Loucy (cell line): ENCODE measurements around the gene GTF2F2.

ENCODE experiments used
- H2AFZ ChIP-seq: fragments of 200-600 bp; sonication (generic); 2 replicates; pipeline ENCODE4 v1.6.0; 2016; ENCODE audit warnings: antibody characterized with exemption, mild to moderate bottlenecking, low read length, moderate library complexity
- H3F3A ChIP-seq: fragments of 200-600 bp; 2 replicates; pipeline ENCODE4 v1.6.0; 2016; ENCODE audit warnings: antibody characterized with exemption, low read depth, mild to moderate bottlenecking
- H3K27me3 ChIP-seq: fragments of 200-600 bp; sonication (generic); 2 replicates; pipeline ENCODE4 v1.6.1; 2014; ENCODE audit warnings: low read length, mild to moderate bottlenecking; ENCODE audit not compliant: insufficient read depth, poor library complexity, severe bottlenecking
- H3K36me3 ChIP-seq: fragments of 200-600 bp; sonication (generic); 2 replicates; pipeline ENCODE4 v1.6.1; 2016; ENCODE audit warnings: low read length; ENCODE audit not compliant: insufficient read depth
- H3K4me1 ChIP-seq: fragments of 200-600 bp; sonication (generic); 2 replicates; pipeline ENCODE4 v1.5.1; 2014; ENCODE audit warnings: low read length, mild to moderate bottlenecking; ENCODE audit not compliant: insufficient read depth, poor library complexity, severe bottlenecking
- H3K4me2 ChIP-seq: fragments of 200-600 bp; sonication (generic); 2 replicates; pipeline ENCODE4 v1.6.0; 2014; ENCODE audit warnings: antibody characterized with exemption, low read length, low read depth, mild to moderate bottlenecking; ENCODE audit not compliant: poor library complexity, severe bottlenecking
- H3K4me3 ChIP-seq: fragments of 200-600 bp; sonication (generic); 2 replicates; pipeline ENCODE4 v1.5.1; 2014; ENCODE audit warnings: low read length, mild to moderate bottlenecking, mixed read lengths; ENCODE audit not compliant: poor library complexity, severe bottlenecking
- H3K79me2 ChIP-seq: fragments of 200-600 bp; sonication (generic); 2 replicates; pipeline ENCODE4 v1.6.1; 2014; ENCODE audit warnings: low read length; ENCODE audit not compliant: insufficient read depth
- H3K9ac ChIP-seq: fragments of 200-600 bp; sonication (generic); 2 replicates; pipeline ENCODE4 v1.6.0; 2014; ENCODE audit warnings: mild to moderate bottlenecking, low read depth, low read length, moderate library complexity; ENCODE audit not compliant: poor library complexity, severe bottlenecking
- H3K9me2 ChIP-seq: fragments of 200-600 bp; sonication (generic); replicated peaks from 2 replicates; pipeline ENCODE4 v1.6.1; 2016; ENCODE audit warnings: low read depth, low read length, mixed read lengths
- H3K9me3 ChIP-seq: fragments of 200-600 bp; sonication (generic); 2 replicates; pipeline ENCODE4 v1.6.1; 2014; ENCODE audit warnings: mild to moderate bottlenecking, antibody characterized with exemption, low read length, low read depth; ENCODE audit not compliant: insufficient read depth
- H4K20me1 ChIP-seq: fragments of 200-600 bp; sonication (generic); 2 replicates; pipeline ENCODE4 v1.6.0; 2014; ENCODE audit warnings: antibody characterized with exemption, low read length, mild to moderate bottlenecking; ENCODE audit not compliant: insufficient read depth, poor library complexity, severe bottlenecking
- EZH2phosphoT487 ChIP-seq: fragments of 200-600 bp; IDR thresholded peaks from 2 replicates; pipeline ENCODE4 v1.6.1; 2018; ENCODE audit warnings: antibody characterized with exemption, mild to moderate bottlenecking, moderate library complexity, borderline replicate concordance
- TF ChIP-seq, protein P1 (sequence below): fragments of 200-600 bp; sonication (generic); conservative IDR thresholded peaks from 2 replicates; pipeline ENCODE4 v1.5.1; 2014; ENCODE audit warnings: mild to moderate bottlenecking, antibody characterized with exemption, low read length

GTF2F2 gene

DNA sequence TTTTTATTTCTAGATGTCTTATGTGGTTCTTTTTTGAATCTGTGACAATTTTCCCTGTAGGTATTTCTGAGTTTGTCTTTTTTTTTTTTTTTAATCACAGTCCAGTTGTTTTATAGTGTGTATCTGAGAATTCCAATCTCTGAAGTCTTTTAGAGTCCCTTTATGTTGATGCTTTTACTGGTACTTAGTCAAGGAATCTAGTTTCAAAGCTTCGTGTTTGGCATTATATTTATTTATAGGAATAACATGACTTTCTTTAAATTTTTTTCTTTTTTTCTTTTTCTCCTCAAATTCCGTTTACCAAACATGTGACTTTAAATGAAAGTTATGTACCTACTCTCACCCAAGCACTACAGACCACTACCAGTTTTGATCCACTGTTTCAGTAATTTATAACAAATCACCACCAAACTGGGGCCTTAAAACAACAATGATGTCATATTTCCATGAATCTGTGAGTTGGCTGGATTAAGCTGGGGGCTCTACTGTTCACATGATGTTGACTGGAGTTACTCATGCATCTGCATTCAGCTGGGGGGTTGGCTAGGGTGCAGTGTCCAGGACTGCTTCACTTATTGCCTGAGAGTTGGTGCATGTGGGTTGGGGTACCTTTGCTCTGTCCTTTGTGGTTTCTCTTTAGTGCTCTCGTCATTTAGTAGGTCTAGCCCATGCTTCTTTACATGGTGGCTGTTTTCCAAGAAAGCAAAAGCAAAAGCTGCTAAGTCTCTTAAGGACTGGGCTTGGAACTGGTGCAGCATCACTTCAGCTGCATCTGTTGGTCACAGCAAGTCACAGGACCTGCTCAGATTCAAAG is 58.2 kb downstream of the GTF2F2 start:
- TF ChIP-seq, protein P1, sequence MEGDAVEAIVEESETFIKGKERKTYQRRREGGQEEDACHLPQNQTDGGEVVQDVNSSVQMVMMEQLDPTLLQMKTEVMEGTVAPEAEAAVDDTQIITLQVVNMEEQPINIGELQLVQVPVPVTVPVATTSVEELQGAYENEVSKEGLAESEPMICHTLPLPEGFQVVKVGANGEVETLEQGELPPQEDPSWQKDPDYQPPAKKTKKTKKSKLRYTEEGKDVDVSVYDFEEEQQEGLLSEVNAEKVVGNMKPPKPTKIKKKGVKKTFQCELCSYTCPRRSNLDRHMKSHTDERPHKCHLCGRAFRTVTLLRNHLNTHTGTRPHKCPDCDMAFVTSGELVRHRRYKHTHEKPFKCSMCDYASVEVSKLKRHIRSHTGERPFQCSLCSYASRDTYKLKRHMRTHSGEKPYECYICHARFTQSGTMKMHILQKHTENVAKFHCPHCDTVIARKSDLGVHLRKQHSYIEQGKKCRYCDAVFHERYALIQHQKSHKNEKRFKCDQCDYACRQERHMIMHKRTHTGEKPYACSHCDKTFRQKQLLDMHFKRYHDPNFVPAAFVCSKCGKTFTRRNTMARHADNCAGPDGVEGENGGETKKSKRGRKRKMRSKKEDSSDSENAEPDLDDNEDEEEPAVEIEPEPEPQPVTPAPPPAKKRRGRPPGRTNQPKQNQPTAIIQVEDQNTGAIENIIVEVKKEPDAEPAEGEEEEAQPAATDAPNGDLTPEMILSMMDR: no peak
- no peak for TF ChIP-seq EZH2phosphoT487
- Histone ChIP-seq H3K4me2 (no peak overlapping the region), H4K20me1 (no peaks in the 10 kb centered on the region), H3K79me2 (peaks cover 9% of the 10 kb centered on the region), H3K9me3 (no peaks in the 10 kb centered on the region), H3K4me1 (peaks cover 23% of the 10 kb centered on the region), H3K27me3 (no peaks in the 10 kb centered on the region), H2AFZ (no peak overlapping the region), H3K9me2 (no peaks in the 10 kb centered on the region), H3F3A (no peaks in the 10 kb centered on the region), H3K36me3 (peaks cover 5% of the 10 kb centered on the region; the same call in 1 of the 2 replicates), H3K9ac (no peak overlapping the region), H3K4me3 (no peak overlapping the region)

DNA sequence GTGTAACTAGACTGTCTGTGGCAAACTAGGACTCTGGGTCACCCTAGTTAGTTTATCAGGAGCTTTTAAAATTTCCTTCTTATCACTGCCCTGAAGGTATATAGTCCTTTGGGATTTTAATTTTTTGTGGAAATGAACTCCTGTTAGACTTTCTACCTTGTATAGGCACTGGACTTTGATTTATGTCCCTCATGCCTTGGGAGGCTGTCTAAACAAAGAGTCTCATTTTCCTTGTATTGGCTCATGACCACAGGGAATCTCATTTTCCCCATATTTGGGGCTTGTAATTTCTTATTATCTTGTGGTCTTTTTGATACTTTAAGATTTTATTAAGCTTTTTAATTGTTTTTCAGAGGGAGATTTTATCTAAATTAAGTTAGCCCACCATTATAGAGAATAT is 59.1 kb downstream of the GTF2F2 start:
- peaks cover 9% of the 10 kb centered on the region for H3K79me2 ChIP-seq
- TF ChIP-seq, protein P1: no peak
- no peak for TF ChIP-seq EZH2phosphoT487
- H3K4me2 ChIP-seq: no peak overlapping the region
- H3K27me3 ChIP-seq: no peaks in the 10 kb centered on the region
- peaks cover 8% of the 10 kb centered on the region; the same call in 1 of the 2 replicates for H3K36me3 ChIP-seq
- H3K4me3 ChIP-seq: no peak overlapping the region
- no peaks in the 10 kb centered on the region; the same call in 1 of the 2 replicates for H3F3A ChIP-seq
- H3K9ac ChIP-seq: no peak overlapping the region
- no peak overlapping the region for H2AFZ ChIP-seq
- H3K9me3 ChIP-seq: no peaks in the 10 kb centered on the region
- peaks cover 25% of the 10 kb centered on the region for H3K4me1 ChIP-seq
- no peaks in the 10 kb centered on the region for H3K9me2 ChIP-seq
- H4K20me1 ChIP-seq: no peaks in the 10 kb centered on the region

DNA sequence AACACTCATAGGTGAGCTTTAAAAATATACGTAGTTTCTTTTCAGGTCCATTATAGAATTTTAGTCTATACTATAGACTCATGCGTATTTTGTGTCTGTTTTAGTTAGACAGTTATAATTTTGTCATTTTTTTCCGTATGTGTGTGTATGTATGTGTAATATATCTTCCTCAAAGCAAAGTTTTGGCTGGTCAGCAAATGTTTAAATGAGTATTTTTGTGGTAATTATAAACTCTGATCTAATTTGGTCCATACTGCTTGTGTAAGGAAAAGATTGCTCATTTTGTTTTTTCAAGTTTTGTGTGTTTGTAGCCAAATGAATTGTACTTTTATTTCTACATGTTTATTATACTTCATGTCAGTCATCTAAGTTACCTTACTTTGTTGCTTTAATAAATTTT is 60.0 kb downstream of the GTF2F2 start:
- Histone ChIP-seq H3K9ac (no peak overlapping the region), H4K20me1 (no peaks in the 10 kb centered on the region), H3K36me3 (peaks cover 2% of the 10 kb centered on the region; the same call in 1 of the 2 replicates), H3K4me1 (peaks cover 33% of the 10 kb centered on the region), H2AFZ (no peak overlapping the region), H3K79me2 (peaks cover 9% of the 10 kb centered on the region), H3K4me3 (no peak overlapping the region), H3K4me2 (no peak overlapping the region), H3K27me3 (no peaks in the 10 kb centered on the region), H3K9me2 (no peaks in the 10 kb centered on the region), H3K9me3 (no peaks in the 10 kb centered on the region), H3F3A (no peaks in the 10 kb centered on the region; the same call in 1 of the 2 replicates)
- TF ChIP-seq, protein P1: no peak
- TF ChIP-seq EZH2phosphoT487: no peak
